Ovary (tissue), 3 donors: ENCODE results near the gene OGFOD3.

Experiments
- CTCF ChIP-seq, 3 donors: fragments of 450-650 bp in 2 of 3; fragments of 200-600 bp in 1 of 3; IDR thresholded peaks; one replicate each; pipeline versions ENCODE4 v1.5.1 to v1.8.0; 2016 to 2022; ENCODE audit warnings: antibody characterized with exemption in 3 of 3, mild to moderate bottlenecking in 1 of 3
- EP300 ChIP-seq: sonication (generic); formaldehyde crosslinking; IDR thresholded peaks from one replicate; pipeline ENCODE4 v1.6.1; 2017; ENCODE audit warnings: antibody characterized with exemption
- POLR2A ChIP-seq: fragments of 450-650 bp; IDR thresholded peaks from one replicate; pipeline ENCODE4 v1.6.1; 2017; ENCODE audit warnings: antibody characterized with exemption, mild to moderate bottlenecking, moderate library complexity
- donor health status: DM: no; HTN: no; CAD: no.

GRCh38 chr17:82353484-82353883 lies 64.9 kb downstream of the OGFOD3 start:
- no peak for TF ChIP-seq POLR2A
- no peak for TF ChIP-seq CTCF (IDR thresholded peaks at IDR 0.05)
- no peak for TF ChIP-seq EP300
